ENCODE measurements around the gene SLC16A12. TPM values are rescaled to one million over a fixed set of nuclear protein-coding genes. Genes with fewer than 3 reads are reported as not detected.

Gene SLC16A12
- total RNA-seq, 3 donors from 2014 or later (not counting 1 experiment from before 2014, with no cell fraction given), result not detected

DNA sequence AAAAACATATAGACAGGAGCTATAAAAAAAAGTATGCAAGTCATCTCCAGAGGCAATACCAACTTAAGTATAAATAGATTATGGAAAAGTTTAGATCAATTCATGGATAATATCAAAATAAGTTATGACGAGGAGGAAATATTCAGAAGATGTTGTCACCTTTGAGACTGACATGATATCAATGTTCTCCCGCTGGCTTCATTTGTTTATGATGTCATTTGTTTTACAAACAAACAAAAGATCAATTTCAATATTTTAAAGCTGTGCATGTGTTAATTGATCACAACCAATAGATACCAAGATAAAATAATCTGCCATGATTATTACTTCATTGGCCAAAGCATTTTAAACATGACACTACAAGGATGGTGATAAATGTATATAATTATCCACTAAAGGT, 43.5 kb downstream of the SLC16A12 start:
- Mint-ChIP-seq H3K27ac (no peak overlapping the region), H3K4me3 (no peak overlapping the region), H3K36me3 (no peaks in the 10 kb centered on the region), H3K4me1 (no peaks in the 10 kb centered on the region), H3K27me3 (ENCODE audit: low read depth in 2 of 2) (peaks cover 11 to 44% of the 10 kb centered on the region in 2 donors), H3K9me3 (no peaks in the 10 kb centered on the region)
- intact Hi-C loops (cut with micrococcal nuclease), result no loop called here
- H3K27ac ChIP-seq (ENCODE audit: low read length), result no peak overlapping the region
- peaks cover 3% of the 10 kb centered on the region for H3K27me3 ChIP-seq (ENCODE audit: control insufficient read depth, insufficient read depth, low read length)
- no peaks in the 10 kb centered on the region for H3K4me1 ChIP-seq (ENCODE audit: control insufficient read depth, insufficient read depth, low read length)
- H3K4me3 ChIP-seq (ENCODE audit: low read length), result no peak overlapping the region
- no peak for ATAC-seq
- TF ChIP-seq, protein P1, sequence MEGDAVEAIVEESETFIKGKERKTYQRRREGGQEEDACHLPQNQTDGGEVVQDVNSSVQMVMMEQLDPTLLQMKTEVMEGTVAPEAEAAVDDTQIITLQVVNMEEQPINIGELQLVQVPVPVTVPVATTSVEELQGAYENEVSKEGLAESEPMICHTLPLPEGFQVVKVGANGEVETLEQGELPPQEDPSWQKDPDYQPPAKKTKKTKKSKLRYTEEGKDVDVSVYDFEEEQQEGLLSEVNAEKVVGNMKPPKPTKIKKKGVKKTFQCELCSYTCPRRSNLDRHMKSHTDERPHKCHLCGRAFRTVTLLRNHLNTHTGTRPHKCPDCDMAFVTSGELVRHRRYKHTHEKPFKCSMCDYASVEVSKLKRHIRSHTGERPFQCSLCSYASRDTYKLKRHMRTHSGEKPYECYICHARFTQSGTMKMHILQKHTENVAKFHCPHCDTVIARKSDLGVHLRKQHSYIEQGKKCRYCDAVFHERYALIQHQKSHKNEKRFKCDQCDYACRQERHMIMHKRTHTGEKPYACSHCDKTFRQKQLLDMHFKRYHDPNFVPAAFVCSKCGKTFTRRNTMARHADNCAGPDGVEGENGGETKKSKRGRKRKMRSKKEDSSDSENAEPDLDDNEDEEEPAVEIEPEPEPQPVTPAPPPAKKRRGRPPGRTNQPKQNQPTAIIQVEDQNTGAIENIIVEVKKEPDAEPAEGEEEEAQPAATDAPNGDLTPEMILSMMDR (IDR thresholded peaks at IDR 0.05), result no peak
- no peak for DNase-seq
- whole genome bisulfite sequencing (ENCODE audit: insufficient coverage), result 100% methylated on average over 2 of the region's 2 CpGs
- H3K36me3 ChIP-seq (ENCODE audit: control insufficient read depth, insufficient read depth, low read length), result no peaks in the 10 kb centered on the region
- H3K9me3 ChIP-seq (ENCODE audit: control insufficient read depth, insufficient read depth, low read length), result no peaks in the 10 kb centered on the region

DNA sequence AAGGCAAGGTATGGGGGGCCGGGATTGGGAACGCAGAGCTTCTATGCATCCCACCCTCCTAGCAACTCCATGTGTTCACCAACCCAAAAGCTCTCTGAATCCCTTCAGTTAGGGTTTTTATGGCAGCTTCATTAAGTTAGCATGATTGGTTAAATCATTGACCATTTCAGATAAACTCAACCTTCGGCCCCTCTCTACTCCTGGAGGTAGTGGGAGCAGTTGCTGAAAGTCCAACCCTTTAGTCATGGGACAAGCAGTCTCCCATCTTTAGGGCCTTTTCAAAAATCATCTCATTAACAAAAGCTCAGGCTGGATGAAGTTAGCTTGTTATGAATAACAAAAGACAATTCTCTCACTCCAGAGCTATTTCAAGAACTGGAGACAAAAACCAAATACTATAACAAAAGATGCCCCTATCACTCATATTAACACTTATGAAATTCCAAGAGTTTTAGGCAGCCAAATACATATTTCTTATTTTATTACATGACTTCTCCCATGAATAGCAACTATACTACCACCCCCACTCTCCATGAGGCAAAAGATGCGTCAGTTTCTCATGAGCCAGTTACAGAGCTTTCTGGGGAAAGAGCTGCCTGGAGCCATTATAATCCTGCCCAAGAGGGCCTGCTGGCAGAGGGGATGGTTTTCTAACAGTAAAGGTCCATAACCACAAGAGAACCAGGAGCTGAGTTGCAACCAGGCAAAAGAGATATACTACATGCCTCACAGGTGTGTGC, 44.6 kb downstream of the SLC16A12 start:
- Histone ChIP-seq H3K4me3 (ENCODE audit: low read length) (no peak overlapping the region), H3K27me3 (ENCODE audit: control insufficient read depth, insufficient read depth, low read length) (peaks cover 3% of the 10 kb centered on the region), H3K4me1 (ENCODE audit: control insufficient read depth, insufficient read depth, low read length) (no peaks in the 10 kb centered on the region), H3K9me3 (ENCODE audit: control insufficient read depth, insufficient read depth, low read length) (no peaks in the 10 kb centered on the region), H3K36me3 (ENCODE audit: control insufficient read depth, insufficient read depth, low read length) (no peaks in the 10 kb centered on the region), H3K27ac (ENCODE audit: low read length) (no peak overlapping the region)
- H3K27ac Mint-ChIP-seq, result no peak overlapping the region
- H3K27me3 Mint-ChIP-seq (ENCODE audit: low read depth in 2 of 2), result peaks cover 8 to 46% of the 10 kb centered on the region in 2 donors
- no peak overlapping the region for H3K4me3 Mint-ChIP-seq
- 91% methylated on average over 3 of the region's 4 CpGs for WGBS (ENCODE audit: insufficient coverage)
- intact Hi-C loops (cut with micrococcal nuclease), result no loop called here
- H3K36me3 Mint-ChIP-seq, result no peaks in the 10 kb centered on the region
- TF ChIP-seq, protein P1 (IDR thresholded peaks at IDR 0.05), result no peak
- no peaks in the 10 kb centered on the region for H3K9me3 Mint-ChIP-seq
- DNase-seq, result no peak
- no peak for ATAC-seq
- no peaks in the 10 kb centered on the region for H3K4me1 Mint-ChIP-seq

- TF ChIP-seq, protein P1 (IDR thresholded peaks at IDR 0.05), result no peak
- Histone ChIP-seq H3K4me1 (ENCODE audit: control insufficient read depth, insufficient read depth, low read length) (no peaks in the 10 kb centered on the region), H3K27me3 (ENCODE audit: control insufficient read depth, insufficient read depth, low read length) (peaks cover 5% of the 10 kb centered on the region), H3K9me3 (ENCODE audit: control insufficient read depth, insufficient read depth, low read length) (no peaks in the 10 kb centered on the region), H3K36me3 (ENCODE audit: control insufficient read depth, insufficient read depth, low read length) (no peaks in the 10 kb centered on the region), H3K4me3 (ENCODE audit: low read length) (no peak overlapping the region), H3K27ac (ENCODE audit: low read length) (no peak overlapping the region)
- no peaks in the 10 kb centered on the region for H3K36me3 Mint-ChIP-seq
- no peaks in the 10 kb centered on the region for H3K9me3 Mint-ChIP-seq
- no peak overlapping the region for H3K27ac Mint-ChIP-seq
- intact Hi-C loops (cut with micrococcal nuclease), result no loop called here
- H3K27me3 Mint-ChIP-seq (ENCODE audit: low read depth in 2 of 2), result peaks cover 12 to 53% of the 10 kb centered on the region in 2 donors
- no peak overlapping the region for H3K4me3 Mint-ChIP-seq
- 100% methylated on average over 3 of the region's 3 CpGs for WGBS (ENCODE audit: insufficient coverage)
- no peaks in the 10 kb centered on the region for H3K4me1 Mint-ChIP-seq
- ATAC-seq (no peak), DNase-seq (no peak)
Observed at GRCh38 chr10:89482256-89482655, 53.1 kb downstream of the SLC16A12 start.

GRCh38 chr10:89481662-89482061, 53.7 kb downstream of the SLC16A12 start:
- Mint-ChIP-seq H3K27ac (no peak overlapping the region), H3K36me3 (no peaks in the 10 kb centered on the region), H3K27me3 (ENCODE audit: low read depth in 2 of 2) (peaks cover 12 to 52% of the 10 kb centered on the region in 2 donors), H3K4me3 (no peak overlapping the region), H3K9me3 (no peaks in the 10 kb centered on the region), H3K4me1 (no peaks in the 10 kb centered on the region)
- intact Hi-C loops (cut with micrococcal nuclease), result no loop called here
- Histone ChIP-seq H3K27ac (ENCODE audit: low read length) (no peak overlapping the region), H3K4me1 (ENCODE audit: control insufficient read depth, insufficient read depth, low read length) (no peaks in the 10 kb centered on the region), H3K36me3 (ENCODE audit: control insufficient read depth, insufficient read depth, low read length) (no peaks in the 10 kb centered on the region), H3K27me3 (ENCODE audit: control insufficient read depth, insufficient read depth, low read length) (peaks cover 5% of the 10 kb centered on the region), H3K9me3 (ENCODE audit: control insufficient read depth, insufficient read depth, low read length) (no peaks in the 10 kb centered on the region), H3K4me3 (ENCODE audit: low read length) (no peak overlapping the region)
- TF ChIP-seq, protein P1 (IDR thresholded peaks at IDR 0.05), result no peak
- WGBS (ENCODE audit: insufficient coverage), result 100% methylated on average over 2 of the region's 3 CpGs
- no peak for DNase-seq
- ATAC-seq, result no peak
